ENCODE results near the gene VAV1.
"Not testable (repeated sequence)": the region's sequence is repeated elsewhere in the genome, so short reads cannot be mapped to it uniquely, and the experiment has no call there.

The VAV1 gene

GRCh38 chr19:6793411-6793810 lies 20.9 kb downstream of the VAV1 start:
- no peak for DNase-seq

- no peak for DNase-seq
These were observed 21.5 kb downstream of the VAV1 start for GRCh38 chr19:6793973-6794372.

- no peak for DNase-seq
These were observed 22.4 kb downstream of the VAV1 start for GRCh38 chr19:6794686-6795431.

- no peak for DNase-seq
These were observed 23.8 kb downstream of the VAV1 start for GRCh38 chr19:6796278-6796677.

GRCh38 chr19:6797646-6798045 lies 25.1 kb downstream of the VAV1 start:
- no peak for DNase-seq

- DNase-seq: not testable (repeated sequence)
These were observed 27.8 kb downstream of the VAV1 start for GRCh38 chr19:6800160-6800790.

GRCh38 chr19:6800991-6801484 lies 28.5 kb downstream of the VAV1 start:
- DNase-seq: no peak

GRCh38 chr19:6801485-6802086 lies 29.1 kb downstream of the VAV1 start:
- no peak for DNase-seq

- DNase-seq: no peak
These were observed 30.0 kb downstream of the VAV1 start for GRCh38 chr19:6802336-6803035.

GRCh38 chr19:6803036-6803404 lies 30.5 kb downstream of the VAV1 start:
- DNase-seq: no peak

- DNase-seq: no peak
These were observed 34.0 kb downstream of the VAV1 start for GRCh38 chr19:6806488-6806887.

GRCh38 chr19:6807291-6807690 lies 34.8 kb downstream of the VAV1 start:
- no peak for DNase-seq

- no peak for DNase-seq
These were observed 36.0 kb downstream of the VAV1 start for GRCh38 chr19:6808494-6808893.

GRCh38 chr19:6809262-6809661 lies 36.8 kb downstream of the VAV1 start:
- no peak for DNase-seq

GRCh38 chr19:6811378-6811777 lies 38.9 kb downstream of the VAV1 start:
- DNase-seq: no peak

- DNase-seq: no peak
These were observed 39.4 kb downstream of the VAV1 start for GRCh38 chr19:6811906-6812305.

GRCh38 chr19:6812612-6813011 lies 40.1 kb downstream of the VAV1 start:
- DNase-seq: no peak

- no peak for DNase-seq
These were observed 41.2 kb downstream of the VAV1 start for GRCh38 chr19:6813659-6814058.

- no peak for DNase-seq
These were observed 44.7 kb downstream of the VAV1 start for GRCh38 chr19:6817179-6817578.

GRCh38 chr19:6818246-6818645 lies 45.7 kb downstream of the VAV1 start:
- no peak for DNase-seq

- no peak for DNase-seq
These were observed 46.8 kb downstream of the VAV1 start for GRCh38 chr19:6819323-6819722.

GRCh38 chr19:6820237-6820636 lies 47.7 kb downstream of the VAV1 start:
- no peak for DNase-seq

GRCh38 chr19:6821639-6822310 lies 49.3 kb downstream of the VAV1 start:
- no peak for DNase-seq
